ENCODE measurements around the gene FREM2.

The FREM2 gene

DNA sequence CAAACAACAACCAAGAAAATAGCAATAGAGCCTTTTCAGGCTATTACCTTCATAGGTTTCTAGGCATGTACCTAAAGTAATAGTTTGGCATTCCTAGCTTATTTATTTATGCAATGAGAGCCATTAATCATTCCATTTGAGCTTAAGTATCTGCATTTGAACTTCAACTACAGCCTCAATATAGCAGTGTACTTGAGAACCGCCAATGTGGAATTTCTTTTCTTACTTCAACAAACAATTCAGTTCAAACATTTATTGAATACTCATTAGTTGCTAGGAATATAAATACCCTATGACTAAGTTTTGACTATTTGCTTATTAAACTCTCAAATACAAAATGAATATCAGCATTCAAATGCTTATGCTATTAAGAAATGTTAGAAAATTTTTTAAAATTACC, 38.0 kb upstream of the FREM2 start:
- no peak for TF ChIP-seq POLR2AphosphoS5 (IDR thresholded peaks at IDR 0.05; ENCODE audit: low read depth, low read length)
- TF ChIP-seq, protein P1, sequence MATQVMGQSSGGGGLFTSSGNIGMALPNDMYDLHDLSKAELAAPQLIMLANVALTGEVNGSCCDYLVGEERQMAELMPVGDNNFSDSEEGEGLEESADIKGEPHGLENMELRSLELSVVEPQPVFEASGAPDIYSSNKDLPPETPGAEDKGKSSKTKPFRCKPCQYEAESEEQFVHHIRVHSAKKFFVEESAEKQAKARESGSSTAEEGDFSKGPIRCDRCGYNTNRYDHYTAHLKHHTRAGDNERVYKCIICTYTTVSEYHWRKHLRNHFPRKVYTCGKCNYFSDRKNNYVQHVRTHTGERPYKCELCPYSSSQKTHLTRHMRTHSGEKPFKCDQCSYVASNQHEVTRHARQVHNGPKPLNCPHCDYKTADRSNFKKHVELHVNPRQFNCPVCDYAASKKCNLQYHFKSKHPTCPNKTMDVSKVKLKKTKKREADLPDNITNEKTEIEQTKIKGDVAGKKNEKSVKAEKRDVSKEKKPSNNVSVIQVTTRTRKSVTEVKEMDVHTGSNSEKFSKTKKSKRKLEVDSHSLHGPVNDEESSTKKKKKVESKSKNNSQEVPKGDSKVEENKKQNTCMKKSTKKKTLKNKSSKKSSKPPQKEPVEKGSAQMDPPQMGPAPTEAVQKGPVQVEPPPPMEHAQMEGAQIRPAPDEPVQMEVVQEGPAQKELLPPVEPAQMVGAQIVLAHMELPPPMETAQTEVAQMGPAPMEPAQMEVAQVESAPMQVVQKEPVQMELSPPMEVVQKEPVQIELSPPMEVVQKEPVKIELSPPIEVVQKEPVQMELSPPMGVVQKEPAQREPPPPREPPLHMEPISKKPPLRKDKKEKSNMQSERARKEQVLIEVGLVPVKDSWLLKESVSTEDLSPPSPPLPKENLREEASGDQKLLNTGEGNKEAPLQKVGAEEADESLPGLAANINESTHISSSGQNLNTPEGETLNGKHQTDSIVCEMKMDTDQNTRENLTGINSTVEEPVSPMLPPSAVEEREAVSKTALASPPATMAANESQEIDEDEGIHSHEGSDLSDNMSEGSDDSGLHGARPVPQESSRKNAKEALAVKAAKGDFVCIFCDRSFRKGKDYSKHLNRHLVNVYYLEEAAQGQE (IDR thresholded peaks at IDR 0.05; ENCODE audit: insufficient read depth in 1 of 2, low read depth in 2 of 2, low read length in 2 of 2), result no peak
- TF ChIP-seq FOXP2 (optimal IDR thresholded peaks at IDR 0.05; ENCODE audit: borderline replicate concordance, extremely low read depth, extremely low read length, insufficient read depth), result no peak
- no peak for TF ChIP-seq SIN3A (IDR thresholded peaks at IDR 0.05; ENCODE audit: borderline replicate concordance, insufficient read depth, low read length)
- TF ChIP-seq TAF1 (IDR thresholded peaks at IDR 0.05; ENCODE audit: borderline replicate concordance, insufficient read depth, low read length), result no peak

DNA sequence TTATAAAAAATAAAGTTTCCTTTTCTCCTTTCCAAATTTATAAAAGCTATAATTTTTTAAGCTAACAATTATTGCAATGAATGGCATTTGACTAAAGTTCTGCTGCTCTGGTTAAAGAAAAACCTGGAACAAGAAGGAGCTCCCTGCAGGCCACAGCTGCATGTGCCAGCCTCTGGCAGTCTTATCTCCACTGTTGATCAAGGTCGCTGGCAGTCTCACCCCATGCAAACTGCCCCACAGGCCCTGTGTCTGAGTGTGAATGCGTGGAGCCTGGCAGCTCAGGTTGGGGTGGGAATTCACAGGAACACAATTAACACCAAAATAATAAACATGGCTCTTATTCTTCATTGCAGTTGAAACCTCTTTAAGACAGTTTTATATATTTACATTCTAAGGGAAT, 30.2 kb upstream of the FREM2 start:
- TF ChIP-seq POLR2AphosphoS5 (IDR thresholded peaks at IDR 0.05; ENCODE audit: low read depth, low read length), result no peak
- no peak for TF ChIP-seq TAF1 (IDR thresholded peaks at IDR 0.05; ENCODE audit: borderline replicate concordance, insufficient read depth, low read length)
- no peak for TF ChIP-seq SIN3A (IDR thresholded peaks at IDR 0.05; ENCODE audit: borderline replicate concordance, insufficient read depth, low read length)
- no peak for TF ChIP-seq FOXP2 (optimal IDR thresholded peaks at IDR 0.05; ENCODE audit: borderline replicate concordance, extremely low read depth, extremely low read length, insufficient read depth)
- TF ChIP-seq, protein P1 (IDR thresholded peaks at IDR 0.05; ENCODE audit: insufficient read depth in 1 of 2, low read depth in 2 of 2, low read length in 2 of 2), result no peak

- no peak for TF ChIP-seq SIN3A (IDR thresholded peaks at IDR 0.05; ENCODE audit: borderline replicate concordance, insufficient read depth, low read length)
- no peak for TF ChIP-seq TAF1 (IDR thresholded peaks at IDR 0.05; ENCODE audit: borderline replicate concordance, insufficient read depth, low read length)
- no peak for TF ChIP-seq FOXP2 (optimal IDR thresholded peaks at IDR 0.05; ENCODE audit: borderline replicate concordance, extremely low read depth, extremely low read length, insufficient read depth)
- no peak for TF ChIP-seq POLR2AphosphoS5 (IDR thresholded peaks at IDR 0.05; ENCODE audit: low read depth, low read length)
- TF ChIP-seq, protein P1 (IDR thresholded peaks at IDR 0.05; ENCODE audit: insufficient read depth in 1 of 2, low read depth in 2 of 2, low read length in 2 of 2), result no peak
Observed at GRCh38 chr13:38657191-38657590, 29.7 kb upstream of the FREM2 start.

DNA sequence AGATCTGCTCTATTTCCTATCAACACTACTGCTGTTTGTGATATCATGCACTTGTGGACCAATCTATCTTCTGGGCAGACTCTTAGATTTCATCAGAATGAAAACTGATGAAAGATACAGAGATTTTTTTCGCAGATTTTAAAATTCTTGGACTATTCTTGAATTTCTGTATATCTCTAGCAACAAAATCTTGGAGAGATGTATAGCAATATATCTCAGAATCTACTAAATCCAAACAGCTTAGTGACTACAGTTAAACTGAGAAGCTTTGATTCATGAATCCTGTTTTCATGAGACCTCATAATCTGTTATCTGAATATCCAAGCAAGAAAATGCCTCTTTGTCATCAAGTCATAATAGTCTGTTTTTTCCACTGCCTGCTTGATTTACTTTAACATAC, 28.0 kb upstream of the FREM2 start:
- TF ChIP-seq SIN3A (IDR thresholded peaks at IDR 0.05; ENCODE audit: borderline replicate concordance, insufficient read depth, low read length) (no peak), FOXP2 (optimal IDR thresholded peaks at IDR 0.05; ENCODE audit: borderline replicate concordance, extremely low read depth, extremely low read length, insufficient read depth) (no peak), TAF1 (IDR thresholded peaks at IDR 0.05; ENCODE audit: borderline replicate concordance, insufficient read depth, low read length) (no peak), POLR2AphosphoS5 (IDR thresholded peaks at IDR 0.05; ENCODE audit: low read depth, low read length) (no peak)
- TF ChIP-seq, protein P1 (IDR thresholded peaks at IDR 0.05; ENCODE audit: insufficient read depth in 1 of 2, low read depth in 2 of 2, low read length in 2 of 2), result no peak
